Measurements from ENCODE around the gene IGFLR1. TPM values are rescaled to one million over a fixed set of nuclear protein-coding genes. Genes with fewer than 3 reads are reported as not detected.

IGFLR1 gene
- total and polyA plus RNA-seq, 2 of the 8 experiments (the other 6 are each of a cell fraction or from before 2014, with no cell fraction given), result 8.4 to 28.9 TPM

GRCh38 chr19:35704218-35704617, 38.0 kb downstream of the IGFLR1 start, which contains the start of gene ZBTB32:
ZBTB32 (plus strand) TSS chr19:35704558; CDS start chr19:35714627, 10,069 bp downstream.
- H3K18ac ChIP-seq (ENCODE audit: extremely low read depth, low read length), result no peak within 1 kb of the TSS
- no peak within 1 kb of the TSS; a peak in 1 of 4 replicates for H3K4me2 ChIP-seq (ENCODE audit: insufficient read depth in 1 of 2, low read depth in 2 of 2, low read length in 2 of 2)
- no peak within 1 kb of the TSS for H2AFZ ChIP-seq (ENCODE audit: low read length)
- no peaks in the 10 kb centered on the region for H3K79me1 ChIP-seq (ENCODE audit: low read depth, low read length)
- no peak within 1 kb of the TSS for H2BK5ac ChIP-seq (ENCODE audit: low read depth, low read length)
- H4K5ac ChIP-seq (ENCODE audit: insufficient read length, low read depth, low read length), result no peak within 1 kb of the TSS
- peaks cover 0 to 3% of the 10 kb centered on the region in 2 experiments; a peak in 1 of 4 replicates for H3K9me3 ChIP-seq (ENCODE audit: insufficient read depth in 2 of 2, low read depth in 1 of 2, low read length in 1 of 2)
- H3K4ac ChIP-seq (replicated peaks; ENCODE audit: insufficient read length, low read depth, low read length), result no peak within 1 kb of the TSS
- FAIRE-seq, result peak; percentile 73
- H3K23me2 ChIP-seq (ENCODE audit: low read depth, low read length), result peaks cover 4% of the 10 kb centered on the region; the same call in 1 of the 2 replicates
- no peak within 1 kb of the TSS for H3K27ac ChIP-seq (ENCODE audit: low read depth, low read length)
- H3K4me3 ChIP-seq (ENCODE audit: extremely low read depth in 1 of 4, insufficient read depth in 2 of 4, low read depth in 3 of 4, low read length in 4 of 4), result no peak within 1 kb of the TSS
- POLR2A ChIA-PET (ENCODE audit: partially characterized antibody), result interaction anchor here (0.7 to 3.7 kb wide), 3 partner anchors 9 to 36 kb away, joined by 3 to 28 read pairs (median 9); no protein-coding TSS in a partner anchor
- no peak within 1 kb of the TSS for H2AK5ac ChIP-seq (ENCODE audit: low read depth, low read length)
- no peaks in the 10 kb centered on the region for H4K20me1 ChIP-seq (replicated peaks in 1 of 2; ENCODE audit: control insufficient read depth in 1 of 2, insufficient read depth in 2 of 2, low read length in 2 of 2)
- H4K8ac ChIP-seq (ENCODE audit: extremely low read depth, insufficient read depth, low read length), result no peak within 1 kb of the TSS; the same call in 1 of the 2 replicates
- 52% methylated on average over 18 of the region's 24 CpGs; no CpG with 5 or more reads in 1 of the 2 experiments for WGBS, 2 experiments (ENCODE audit: extremely low coverage in 1 of 2, insufficient coverage in 1 of 2, insufficient read length in 1 of 2, insufficient replicate concordance in 2 of 2, low coverage in 1 of 2, low lambda C conversion rate in 2 of 2, missing lambda C conversion rate in 1 of 2)
- no peak within 1 kb of the TSS for H3K23ac ChIP-seq (ENCODE audit: insufficient read length)
- DNase-seq (ENCODE audit: low read depth in 1 of 2, low spot score in 2 of 2), result peak in 1 of 2 experiments; percentile 80
- H3K79me2 ChIP-seq (ENCODE audit: control insufficient read depth in 1 of 2, insufficient read depth in 2 of 2, low read length in 2 of 2), result no peaks in the 10 kb centered on the region
- H3K9ac ChIP-seq (replicated peaks in 1 of 4; ENCODE audit: extremely low read depth in 1 of 4, low read depth in 3 of 4, low read length in 3 of 4), result no peak within 1 kb of the TSS
- no peak within 1 kb of the TSS for H3K56ac ChIP-seq (replicated peaks; ENCODE audit: insufficient read length, low read depth, low read length)
- no peak within 1 kb of the TSS for H4K91ac ChIP-seq (replicated peaks; ENCODE audit: insufficient read length, low read length)
- H2BK120ac ChIP-seq (replicated peaks; ENCODE audit: low read depth, low read length), result no peak within 1 kb of the TSS
- H3K36me3 ChIP-seq (ENCODE audit: control insufficient read depth in 2 of 4, insufficient read depth in 4 of 4, low read length in 3 of 4), result no peaks in the 10 kb centered on the region; a peak in 1 of 8 replicates
- peaks cover 0 to 4% (median 3%) of the 10 kb centered on the region in 4 experiments; a peak in 4 of 7 replicates for H3K4me1 ChIP-seq (replicated peaks in 1 of 4; ENCODE audit: control insufficient read depth in 3 of 4, insufficient read depth in 4 of 4, low read length in 3 of 4)
- H3K27me3 ChIP-seq (replicated peaks in 1 of 4; ENCODE audit: control insufficient read depth in 3 of 4, extremely low read depth in 1 of 4, insufficient read depth in 3 of 4, low read length in 3 of 4), result peaks cover 2 to 11% (median 11%) of the 10 kb centered on the region in 4 experiments; a peak in 6 of 7 replicates
- H3K14ac ChIP-seq (ENCODE audit: insufficient read length), result no peak within 1 kb of the TSS
- H2BK20ac ChIP-seq (ENCODE audit: low read length), result no peak within 1 kb of the TSS
- CTCF ChIA-PET (ENCODE audit: partially characterized antibody), result interaction anchor here (3.6 to 8.4 kb wide), 2 partner anchors 11 kb away, joined by 20 to 67 read pairs; no protein-coding TSS in a partner anchor
- no peak within 1 kb of the TSS for H2BK15ac ChIP-seq (ENCODE audit: low read length)
- H2BK12ac ChIP-seq (ENCODE audit: low read depth, low read length), result no peak within 1 kb of the TSS
- TF ChIP-seq RXRA (IDR thresholded peaks at IDR 0.05; ENCODE audit: insufficient read depth, low read depth, low read length) (no peak), KDM5A (IDR thresholded peaks at IDR 0.05; ENCODE audit: low read length) (no peak), FOSL1 (IDR thresholded peaks at IDR 0.05; ENCODE audit: insufficient read depth, low read depth, low read length) (no peak), SP4 (IDR thresholded peaks at IDR 0.05; ENCODE audit: low read length) (no peak), E2F6 (IDR thresholded peaks at IDR 0.05) (peak; percentile 100), NANOG (IDR thresholded peaks at IDR 0.05; ENCODE audit: insufficient read depth, low read depth, low read length, poor library complexity, severe bottlenecking) (no peak), RAD21 (IDR thresholded peaks at IDR 0.05 in 1 of 2, conservative IDR thresholded peaks at IDR 0.05 in 1 of 2; ENCODE audit: low read depth in 2 of 2, low read length in 2 of 2) (no peak), CEBPB (IDR thresholded peaks at IDR 0.05; ENCODE audit: low read depth, low read length) (no peak), RNF2 (IDR thresholded peaks at IDR 0.05; ENCODE audit: borderline replicate concordance, low read depth, low read length, missing control alignments, poor library complexity, severe bottlenecking) (peak; percentile 67), HDAC2 (IDR thresholded peaks at IDR 0.05; ENCODE audit: borderline replicate concordance in 1 of 2, low read depth in 2 of 2, low read length in 2 of 2) (0 out of 4 replicates have a peak, but pooled peaks of 1 of the 2 experiments have one; percentile 79), BCL11A (IDR thresholded peaks at IDR 0.05; ENCODE audit: low read depth in 2 of 2, low read length in 2 of 2) (no peak)

Measured in H1 (cell line).